ENCODE measurements around the gene HIF3A.

DNA sequence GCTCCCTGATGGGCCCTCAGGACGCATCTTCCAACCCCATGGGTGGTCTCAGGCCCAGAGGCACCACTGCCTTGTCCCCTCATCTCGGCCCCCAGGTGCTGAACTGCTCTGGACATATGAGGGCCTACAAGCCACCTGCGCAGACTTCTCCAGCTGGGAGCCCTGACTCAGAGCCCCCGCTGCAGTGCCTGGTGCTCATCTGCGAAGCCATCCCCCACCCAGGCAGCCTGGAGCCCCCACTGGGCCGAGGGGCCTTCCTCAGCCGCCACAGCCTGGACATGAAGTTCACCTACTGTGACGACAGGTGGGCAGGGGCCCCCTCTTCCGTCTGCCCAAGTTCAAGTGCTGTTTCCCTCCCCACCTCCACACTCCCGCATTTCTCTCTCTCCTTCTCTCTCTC lies 12.2 kb downstream of the HIF3A start:
- TF ChIP-seq, protein P1, sequence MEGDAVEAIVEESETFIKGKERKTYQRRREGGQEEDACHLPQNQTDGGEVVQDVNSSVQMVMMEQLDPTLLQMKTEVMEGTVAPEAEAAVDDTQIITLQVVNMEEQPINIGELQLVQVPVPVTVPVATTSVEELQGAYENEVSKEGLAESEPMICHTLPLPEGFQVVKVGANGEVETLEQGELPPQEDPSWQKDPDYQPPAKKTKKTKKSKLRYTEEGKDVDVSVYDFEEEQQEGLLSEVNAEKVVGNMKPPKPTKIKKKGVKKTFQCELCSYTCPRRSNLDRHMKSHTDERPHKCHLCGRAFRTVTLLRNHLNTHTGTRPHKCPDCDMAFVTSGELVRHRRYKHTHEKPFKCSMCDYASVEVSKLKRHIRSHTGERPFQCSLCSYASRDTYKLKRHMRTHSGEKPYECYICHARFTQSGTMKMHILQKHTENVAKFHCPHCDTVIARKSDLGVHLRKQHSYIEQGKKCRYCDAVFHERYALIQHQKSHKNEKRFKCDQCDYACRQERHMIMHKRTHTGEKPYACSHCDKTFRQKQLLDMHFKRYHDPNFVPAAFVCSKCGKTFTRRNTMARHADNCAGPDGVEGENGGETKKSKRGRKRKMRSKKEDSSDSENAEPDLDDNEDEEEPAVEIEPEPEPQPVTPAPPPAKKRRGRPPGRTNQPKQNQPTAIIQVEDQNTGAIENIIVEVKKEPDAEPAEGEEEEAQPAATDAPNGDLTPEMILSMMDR (conservative IDR thresholded peaks at IDR 0.05): no peak
- no peak for TF ChIP-seq EZH2 (IDR thresholded peaks at IDR 0.05; ENCODE audit: low read depth)

Data from PC-9 (cell line).